GM19099 (cell line): Measurements from ENCODE around the gene ANKDD1A.

Experiments used
- POLR2A ChIP-seq: IDR thresholded peaks from 3 replicates; pipeline ENCODE4 v1.6.1; 2011; ENCODE audit warnings: low read depth; ENCODE audit not compliant: insufficient read length; ENCODE audit errors: extremely low read depth

The ANKDD1A gene

DNA sequence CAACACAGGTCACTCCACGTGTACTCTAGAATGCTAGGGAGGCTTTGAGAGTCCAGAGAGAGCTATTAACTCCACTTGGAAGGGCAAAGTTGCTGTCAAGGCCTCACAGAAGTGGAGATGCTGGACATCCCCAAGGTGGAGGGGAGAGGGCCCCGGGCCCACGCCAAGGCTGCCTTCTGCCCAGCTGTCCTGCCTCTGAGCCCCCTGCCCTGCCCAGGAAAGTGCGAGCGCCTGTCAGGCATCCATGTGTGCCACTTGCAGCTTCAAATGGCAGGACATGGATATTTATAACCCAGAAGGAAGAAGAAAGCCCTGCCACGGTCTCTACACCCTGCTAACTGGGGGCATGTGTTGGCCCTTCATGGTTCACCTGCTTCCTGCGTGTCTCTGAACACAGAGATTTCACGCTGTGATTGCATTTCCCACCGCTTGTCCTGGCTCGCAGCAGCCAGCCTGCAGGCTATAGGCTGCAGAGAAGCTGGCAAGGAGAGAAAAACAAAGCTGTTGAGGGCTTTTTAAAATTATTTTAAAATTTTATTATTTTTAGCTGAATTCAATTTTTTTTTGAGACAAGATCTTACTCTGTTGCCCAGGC is 17.0 kb downstream of the ANKDD1A start:
- TF ChIP-seq POLR2A: no peak

DNA sequence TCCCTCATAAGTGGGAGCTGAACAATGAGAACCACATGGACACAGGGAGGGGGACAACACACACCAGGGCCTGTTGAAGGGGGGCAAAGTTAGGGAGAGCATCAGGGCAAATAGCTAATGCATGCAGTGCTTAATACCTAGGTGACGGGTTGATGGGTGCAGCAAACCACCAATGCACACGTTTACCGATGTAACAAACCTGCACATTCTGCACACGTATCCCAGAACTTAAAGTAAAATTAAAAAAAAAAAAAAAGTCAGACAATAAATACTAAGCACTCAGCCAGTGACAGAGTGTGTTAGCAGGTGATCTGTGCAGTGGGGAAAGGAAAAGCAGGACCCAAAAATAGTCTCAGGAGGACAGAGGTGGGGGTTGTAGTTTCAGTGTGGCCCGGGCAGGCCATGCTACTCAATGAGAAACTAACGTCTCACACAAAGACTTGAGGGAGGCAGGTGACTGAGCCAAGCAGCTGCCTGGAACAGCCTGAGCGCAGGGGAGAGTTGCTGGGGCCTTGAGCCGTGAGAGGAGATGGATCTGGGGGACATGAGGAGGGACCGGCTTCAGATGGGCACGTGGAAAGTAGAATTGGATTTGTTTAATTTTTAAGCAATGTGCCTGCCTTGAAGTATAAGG is 18.4 kb downstream of the ANKDD1A start:
- TF ChIP-seq POLR2A: peak; percentile 35

DNA sequence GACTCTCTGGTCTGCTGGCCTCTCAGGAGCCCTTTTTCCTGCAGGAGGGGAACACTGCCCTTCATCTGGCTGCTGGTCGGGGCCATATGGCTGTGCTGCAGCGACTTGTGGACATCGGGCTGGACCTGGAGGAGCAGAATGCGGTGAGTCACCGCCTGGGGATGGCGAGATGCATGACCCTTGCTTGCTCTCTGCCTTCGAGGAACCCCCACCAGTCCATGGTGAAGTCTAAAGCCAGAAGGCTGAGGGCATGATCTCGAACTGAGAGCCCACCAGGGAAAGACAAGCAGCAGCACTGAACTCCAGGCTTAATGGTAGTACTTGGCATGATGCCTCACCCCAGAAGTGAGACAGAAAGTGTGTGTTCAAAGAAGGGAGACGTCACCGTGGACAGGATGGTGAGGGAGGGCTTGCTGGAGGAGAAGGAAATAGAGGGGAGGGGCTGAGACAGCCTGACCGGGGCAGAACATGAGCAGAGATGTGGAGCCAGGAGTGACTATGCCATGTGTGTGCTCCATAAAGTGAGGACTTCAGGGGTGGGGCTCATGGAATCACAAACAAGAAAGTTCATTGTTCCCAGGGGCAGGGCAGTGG is 19.2 kb downstream of the ANKDD1A start:
- no peak for TF ChIP-seq POLR2A

DNA sequence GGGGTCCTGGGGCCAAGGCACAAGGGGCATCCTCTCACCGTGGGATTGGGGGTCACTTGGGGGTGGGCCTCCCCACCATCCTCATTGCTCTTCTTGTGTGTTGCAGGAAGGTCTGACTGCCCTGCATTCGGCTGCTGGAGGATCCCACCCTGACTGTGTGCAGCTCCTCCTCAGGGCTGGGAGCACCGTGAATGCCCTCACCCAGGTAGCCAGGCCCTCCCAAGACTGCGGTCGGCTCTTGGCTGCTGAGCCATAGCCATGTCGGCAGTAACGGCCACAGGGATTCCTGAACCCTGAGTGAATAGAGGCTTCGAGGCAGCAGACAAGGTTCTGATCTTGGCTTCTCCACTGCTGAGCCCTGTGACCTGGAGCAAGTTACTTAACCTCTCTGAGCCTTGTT is 19.7 kb downstream of the ANKDD1A start:
- TF ChIP-seq POLR2A: no peak

DNA sequence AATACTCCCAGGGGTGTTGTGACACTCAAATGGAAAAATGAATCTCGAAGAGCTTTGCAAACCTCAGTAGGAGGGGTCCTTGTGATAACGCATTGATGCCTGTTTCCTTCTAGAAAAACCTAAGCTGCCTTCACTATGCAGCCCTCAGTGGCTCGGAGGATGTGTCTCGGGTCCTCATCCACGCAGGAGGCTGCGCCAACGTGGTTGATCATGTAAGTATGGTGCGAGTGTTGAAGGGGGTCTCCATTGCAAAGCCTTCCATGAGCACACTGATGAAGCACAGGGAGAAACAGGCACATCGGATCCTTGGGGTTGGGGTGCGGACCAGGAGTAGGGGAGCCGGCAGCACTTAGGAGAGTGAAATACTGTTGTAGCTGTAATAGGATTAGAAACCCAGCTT is 22.3 kb downstream of the ANKDD1A start:
- TF ChIP-seq POLR2A: no peak

DNA sequence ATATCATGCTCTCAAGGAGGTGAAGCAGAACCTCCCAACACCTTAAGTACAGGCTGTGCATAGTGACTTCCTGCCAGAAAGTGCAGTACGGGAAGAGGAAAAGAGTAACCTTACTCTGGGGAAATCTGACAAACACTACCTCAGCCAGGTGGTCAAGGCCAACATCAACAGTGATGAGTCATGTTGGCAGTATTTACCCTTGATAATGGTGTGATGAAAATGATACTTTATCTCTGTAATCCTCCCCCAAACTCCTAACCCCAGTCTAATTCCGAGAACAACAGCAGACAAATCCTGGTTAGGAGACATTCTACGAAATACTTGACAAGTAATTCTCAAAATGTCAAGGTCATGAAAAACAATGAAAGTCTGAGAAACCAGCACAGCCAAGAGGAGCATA is 26.5 kb downstream of the ANKDD1A start:
- TF ChIP-seq POLR2A: no peak

DNA sequence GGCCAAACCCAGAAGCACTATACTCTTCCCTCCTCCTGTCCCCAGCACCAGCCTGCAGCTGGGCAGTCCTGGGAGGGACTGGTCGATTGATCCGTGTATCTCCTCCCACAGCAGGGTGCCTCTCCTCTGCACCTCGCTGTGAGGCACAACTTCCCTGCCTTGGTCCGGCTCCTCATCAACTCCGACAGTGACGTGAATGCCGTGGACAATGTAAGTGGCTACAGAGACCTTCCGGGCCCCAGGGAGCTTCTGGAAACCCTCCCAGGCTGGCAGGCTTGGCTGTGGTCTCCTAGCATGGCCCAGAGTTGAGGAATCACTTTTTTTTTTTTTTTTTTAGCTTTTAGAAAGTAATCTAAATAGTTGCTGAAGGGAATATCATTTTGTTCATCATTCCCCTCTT is 30.7 kb downstream of the ANKDD1A start:
- TF ChIP-seq POLR2A: no peak

DNA sequence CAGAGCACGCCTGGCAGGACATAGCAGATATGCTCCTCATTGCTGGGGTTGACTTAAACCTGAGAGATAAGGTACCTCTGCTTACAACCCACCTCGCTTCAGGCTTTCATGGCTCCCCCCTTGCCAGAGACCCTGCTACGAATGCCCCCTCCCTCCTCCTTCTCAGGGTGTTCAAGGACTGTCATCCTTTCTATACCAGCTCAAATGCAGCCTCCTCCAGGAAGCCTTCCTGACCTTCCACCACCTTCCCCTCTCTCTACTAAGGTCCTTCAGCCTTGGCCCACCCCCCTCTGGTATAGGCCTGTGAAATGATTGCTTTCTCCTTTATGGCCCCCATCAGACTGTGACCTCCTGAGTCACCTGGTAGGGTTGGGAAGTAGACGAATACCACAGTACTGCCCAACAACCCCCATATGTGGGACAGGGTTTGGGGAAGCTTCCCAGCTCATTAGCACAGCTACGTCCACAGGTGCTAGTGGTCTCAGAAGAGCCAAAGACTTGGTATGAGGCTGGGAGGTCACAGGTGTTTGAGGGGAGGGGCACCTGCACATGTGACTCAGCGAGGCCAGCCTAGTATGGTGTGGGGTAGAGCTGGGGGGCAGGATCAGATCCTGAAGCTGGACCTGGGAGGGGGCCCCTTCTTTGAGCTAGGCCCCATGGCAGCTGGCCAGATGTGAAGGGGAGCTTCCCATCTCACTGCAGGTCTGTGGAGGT is 32.0 kb downstream of the ANKDD1A start:
- no peak for TF ChIP-seq POLR2A

DNA sequence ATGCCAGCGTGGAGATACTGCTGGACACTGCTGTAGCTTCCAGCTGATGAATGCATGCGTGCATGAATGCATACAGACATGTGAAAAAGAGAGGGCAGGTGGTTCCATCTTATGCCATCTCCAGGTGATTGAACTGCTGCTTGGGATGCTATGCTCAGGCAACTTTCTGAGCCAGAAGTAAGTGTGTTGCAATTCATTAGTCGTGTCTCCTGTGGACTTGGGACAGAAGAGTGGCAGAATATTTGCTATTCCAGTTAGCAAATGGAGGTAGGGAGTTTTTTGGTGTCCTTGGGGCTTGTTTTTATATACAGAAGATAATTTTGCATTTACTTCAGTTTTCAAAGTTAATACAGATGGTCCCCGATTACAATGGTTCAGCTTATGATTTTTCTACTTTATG is 33.3 kb downstream of the ANKDD1A start:
- TF ChIP-seq POLR2A: no peak

DNA sequence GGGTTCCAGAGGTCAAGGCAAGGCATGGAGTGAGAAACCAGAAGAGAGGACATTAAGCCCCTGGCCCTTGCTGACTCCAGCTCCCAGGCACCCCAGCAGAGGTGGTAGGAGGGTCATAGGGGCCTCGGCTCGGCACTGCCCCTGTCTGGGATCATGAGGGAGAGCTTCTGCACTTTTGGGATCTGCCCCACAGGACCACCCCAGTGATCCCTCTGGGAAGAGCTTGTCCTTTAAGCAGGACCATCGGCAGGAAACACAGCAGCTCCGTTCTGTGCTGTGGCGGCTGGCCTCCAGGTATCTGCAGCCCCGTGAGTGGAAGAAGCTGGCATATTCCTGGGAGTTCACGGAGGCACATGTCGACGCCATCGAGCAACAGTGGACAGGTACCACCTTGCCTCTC is 35.5 kb downstream of the ANKDD1A start:
- TF ChIP-seq POLR2A: no peak

DNA sequence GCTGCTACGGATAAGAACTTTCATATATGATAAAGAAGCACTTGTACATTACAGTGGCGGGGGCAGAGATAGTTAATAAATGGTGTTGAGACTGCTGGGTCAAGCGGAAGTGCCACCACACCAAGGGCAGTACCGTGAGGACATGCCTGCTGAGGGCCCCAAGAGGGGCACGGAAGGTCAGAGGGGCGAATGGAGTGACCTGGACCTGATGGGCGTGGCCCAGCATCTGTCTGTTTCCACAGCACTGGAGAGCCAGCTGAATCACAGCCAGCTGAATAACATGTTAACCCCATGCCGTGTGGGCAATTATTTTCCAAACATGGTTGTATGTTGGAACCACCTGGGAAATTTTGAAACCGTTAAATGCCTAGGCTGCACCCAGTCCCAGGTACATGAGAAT is 37.2 kb downstream of the ANKDD1A start:
- TF ChIP-seq POLR2A: no peak

DNA sequence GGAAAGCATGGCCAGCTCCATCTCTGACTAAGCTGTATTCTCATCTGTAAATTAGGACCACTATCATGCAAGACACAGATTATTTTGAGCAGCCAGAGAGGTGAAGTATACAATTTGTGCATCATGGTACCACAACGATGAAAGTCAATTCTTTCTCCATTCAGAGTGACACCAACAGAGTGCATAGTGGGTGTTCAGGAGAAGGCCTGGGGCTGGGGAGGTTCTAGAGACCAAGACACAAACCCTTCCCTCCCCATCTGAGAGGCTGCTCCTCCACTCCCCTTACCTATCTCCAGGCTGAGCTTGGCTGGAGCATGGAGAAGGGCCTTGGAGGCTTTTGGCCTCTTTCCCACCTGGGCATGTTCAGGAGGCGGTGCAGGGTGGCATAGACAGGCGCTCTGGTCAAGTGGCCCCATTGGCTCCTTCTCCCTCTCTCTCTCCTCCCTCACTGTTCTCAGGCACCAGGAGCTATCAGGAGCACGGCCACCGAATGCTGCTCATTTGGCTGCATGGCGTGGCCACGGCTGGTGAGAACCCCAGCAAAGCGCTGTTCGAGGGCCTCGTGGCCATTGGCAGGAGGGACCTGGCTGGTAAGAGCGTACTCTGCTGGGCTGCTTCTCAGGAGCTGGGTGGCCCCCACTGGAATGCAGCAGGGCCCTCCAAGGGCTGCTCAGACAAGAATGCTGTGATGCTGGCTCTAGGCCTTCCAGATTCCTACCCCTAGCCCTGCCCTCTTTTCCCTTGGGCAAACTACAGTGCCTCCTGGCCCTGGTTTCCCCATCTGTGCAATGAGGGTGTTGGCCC is 37.9 kb downstream of the ANKDD1A start:
- TF ChIP-seq POLR2A: no peak

DNA sequence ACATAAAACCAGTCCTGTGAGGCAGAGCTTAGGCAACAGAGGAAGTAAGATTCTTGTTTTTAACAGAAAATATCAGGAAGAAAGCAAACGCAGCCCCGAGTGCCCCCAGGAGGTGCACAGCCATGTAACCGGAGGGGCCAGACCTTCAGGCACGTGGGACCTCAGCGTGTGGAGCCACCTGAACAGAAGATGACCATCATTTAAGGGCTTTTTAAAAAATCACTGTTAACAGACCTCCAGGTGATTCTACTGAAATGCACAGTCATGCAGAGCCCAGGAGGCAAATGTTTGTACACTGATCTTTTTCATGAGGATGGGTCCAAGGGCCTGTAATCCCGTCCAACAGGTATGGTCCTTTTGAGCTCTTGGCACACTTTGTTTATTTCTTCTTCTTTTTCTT is 39.2 kb downstream of the ANKDD1A start:
- no peak for TF ChIP-seq POLR2A

DNA sequence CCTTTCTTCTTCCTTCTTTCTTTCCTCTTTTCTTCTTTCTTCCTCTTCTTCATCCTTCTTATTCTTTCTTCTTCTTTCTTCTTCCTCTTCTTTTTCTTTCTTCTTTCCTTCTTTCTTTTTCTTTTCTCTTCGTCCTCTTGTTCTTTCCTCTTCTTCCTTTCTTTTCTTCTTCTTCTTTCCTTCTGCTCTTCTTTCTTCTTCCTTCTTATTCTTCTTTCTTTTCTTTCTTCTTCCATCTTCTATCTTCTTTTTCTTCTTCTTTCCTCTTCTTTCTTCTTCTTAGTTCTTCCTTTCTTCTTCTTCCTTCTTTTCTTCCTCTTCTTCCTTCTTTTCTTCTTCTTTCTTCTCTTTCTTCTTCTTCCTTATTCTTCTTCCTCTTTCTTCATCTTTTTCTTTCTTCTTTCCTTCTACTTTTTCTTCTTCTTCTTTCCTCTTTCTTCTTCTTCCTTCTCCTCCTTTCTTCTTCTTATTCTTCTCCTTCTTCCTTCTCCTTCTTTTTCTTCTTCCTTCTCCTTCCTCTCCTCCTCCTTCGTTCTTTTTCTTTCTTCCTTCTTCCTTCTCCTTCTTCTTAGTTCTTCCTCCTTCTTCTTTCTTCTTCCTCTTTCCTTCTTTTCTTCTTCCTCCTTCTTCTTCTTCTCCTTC is 40.2 kb downstream of the ANKDD1A start:
- TF ChIP-seq POLR2A: no peak

DNA sequence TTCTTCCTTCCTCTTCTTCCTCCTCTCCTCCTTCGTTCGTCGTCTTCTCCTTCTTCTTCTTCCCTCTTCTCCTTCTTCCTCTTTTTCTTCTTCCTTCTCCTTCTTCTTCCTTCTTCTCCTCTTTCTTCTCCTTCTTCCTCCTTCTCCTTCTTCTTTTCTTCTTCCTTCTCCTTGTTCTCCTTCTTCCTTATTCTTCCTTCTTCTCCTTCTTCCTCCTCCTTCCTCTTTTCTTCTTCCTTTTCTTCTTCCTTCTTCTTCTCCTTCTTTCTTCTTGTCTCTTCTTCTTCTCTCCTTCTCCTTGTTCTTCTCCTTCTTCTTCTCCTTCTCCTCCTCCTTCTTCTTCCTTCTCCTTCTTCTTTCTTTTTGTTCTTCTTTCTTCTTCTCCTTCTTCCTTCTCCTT is 42.7 kb downstream of the ANKDD1A start:
- TF ChIP-seq POLR2A: no peak
